ENCODE results near the gene MAPK1.
"Not testable (repeated sequence)": the region's sequence is repeated elsewhere in the genome, so short reads cannot be mapped to it uniquely, and the experiment has no call there.

MAPK1 gene

GRCh38 chr22:21881841-21882753, 14.7 kb upstream of the MAPK1 start:
- no peak for DNase-seq (ENCODE audit: low read depth)

GRCh38 chr22:21876486-21877176, 9.2 kb upstream of the MAPK1 start:
- no peak for DNase-seq (ENCODE audit: low read depth)

- not testable (repeated sequence) for DNase-seq (ENCODE audit: low read depth)
Measured at GRCh38 chr22:21874953-21875352, 7.5 kb upstream of the MAPK1 start.

DNA sequence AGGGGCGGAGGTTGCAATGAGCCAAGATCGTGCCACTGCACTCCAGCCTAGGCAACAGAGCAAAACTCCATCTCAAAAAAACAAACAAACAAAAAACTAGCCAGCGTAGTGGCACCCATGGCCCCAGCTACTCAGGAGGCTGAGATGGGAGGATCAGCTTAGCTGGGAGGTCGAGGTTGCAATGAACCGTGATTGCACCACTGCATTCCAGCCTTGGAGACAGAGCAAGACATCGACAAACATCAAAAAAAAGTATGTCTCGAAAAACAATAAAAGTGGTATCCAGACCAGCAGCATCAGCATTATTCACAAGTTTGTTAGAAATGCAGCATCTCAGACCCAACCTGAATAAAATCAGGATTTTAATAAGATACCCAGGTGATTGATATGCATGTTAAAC, 6.2 kb upstream of the MAPK1 start:
- DNase-seq (ENCODE audit: low read depth), result no peak

GRCh38 chr22:21872741-21873140, 5.3 kb upstream of the MAPK1 start:
- not testable (repeated sequence) for DNase-seq (ENCODE audit: low read depth)

GRCh38 chr22:21868651-21869050, 1.2 kb upstream of the MAPK1 start:
- DNase-seq (ENCODE audit: low read depth), result no peak

GRCh38 chr22:21866833-21867527, 465 bp downstream of the MAPK1 start:
- no peak for DNase-seq (ENCODE audit: low read depth)

- no peak for DNase-seq (ENCODE audit: low read depth)
Measured at GRCh38 chr22:21865041-21865440, 2.4 kb downstream of the MAPK1 start.

- DNase-seq (ENCODE audit: low read depth), result no peak
Measured at GRCh38 chr22:21862386-21863245, 4.8 kb downstream of the MAPK1 start.

GRCh38 chr22:21861851-21862250, 5.6 kb downstream of the MAPK1 start:
- no peak for DNase-seq (ENCODE audit: low read depth)

DNA sequence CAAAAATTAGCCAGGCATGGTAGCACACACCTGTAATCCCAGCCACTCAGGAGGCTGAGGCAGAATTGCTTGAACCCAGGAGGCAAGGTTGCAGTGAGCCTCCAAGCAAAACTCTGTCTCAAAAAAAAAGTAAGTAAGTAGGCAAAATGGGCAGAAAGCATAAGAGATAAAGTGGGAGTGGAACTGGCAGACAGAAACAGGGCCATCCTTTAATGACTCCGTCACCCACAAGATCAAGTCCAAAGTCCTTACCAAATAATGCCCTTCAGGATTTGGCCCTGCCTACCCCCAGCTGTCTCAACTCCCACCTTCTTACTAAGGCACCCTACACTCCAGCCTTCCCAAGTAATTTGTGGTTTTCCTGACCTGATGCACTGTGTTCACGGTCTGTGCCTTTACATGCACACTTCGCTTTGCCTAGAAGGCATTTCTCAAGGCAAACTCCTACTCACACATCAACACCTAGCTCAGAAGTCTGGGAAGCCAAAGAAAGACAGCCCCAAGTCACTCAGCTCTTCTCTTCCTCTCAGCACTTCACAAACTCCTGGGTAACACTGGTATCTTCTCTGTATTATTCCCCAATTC, 6.1 kb downstream of the MAPK1 start:
- DNase-seq (ENCODE audit: low read depth), result no peak

GRCh38 chr22:21860491-21861039, 6.9 kb downstream of the MAPK1 start:
- DNase-seq (ENCODE audit: low read depth), result no peak

DNA sequence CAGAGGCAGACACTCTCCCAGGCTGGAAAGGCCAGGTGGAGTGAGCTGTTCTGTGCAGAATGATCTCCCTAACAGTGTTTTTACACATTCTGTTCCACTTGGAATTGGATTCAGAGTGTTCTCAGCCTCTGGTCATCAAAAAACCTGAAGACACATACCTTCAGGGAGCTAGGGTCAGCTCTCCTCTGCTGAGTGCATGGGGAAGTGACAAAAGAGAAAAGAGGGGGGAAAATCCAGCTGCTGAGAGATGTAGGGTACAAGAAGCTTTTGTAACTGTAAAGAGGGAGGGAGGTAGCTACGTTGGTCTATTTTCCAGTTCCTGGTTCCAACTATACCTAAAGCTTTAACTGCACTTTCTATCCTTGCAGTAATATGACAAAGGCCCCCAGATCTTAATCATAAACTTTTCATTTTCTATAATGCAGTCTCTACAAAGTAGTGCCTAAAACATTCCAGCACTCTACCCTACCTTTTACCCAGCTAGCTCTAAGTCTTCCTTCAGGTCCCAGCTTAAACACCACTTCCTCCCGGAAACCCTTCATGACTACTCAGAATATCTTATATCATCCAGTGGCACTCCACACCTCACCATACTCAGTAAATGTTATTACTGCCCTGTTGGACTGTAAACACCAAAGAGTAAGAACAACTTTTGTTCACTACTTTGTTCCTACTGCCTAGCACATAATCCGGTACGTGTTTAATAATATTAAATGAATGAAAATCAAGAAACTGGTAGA, 9.2 kb downstream of the MAPK1 start:
- no peak for DNase-seq (ENCODE audit: low read depth)

DNA sequence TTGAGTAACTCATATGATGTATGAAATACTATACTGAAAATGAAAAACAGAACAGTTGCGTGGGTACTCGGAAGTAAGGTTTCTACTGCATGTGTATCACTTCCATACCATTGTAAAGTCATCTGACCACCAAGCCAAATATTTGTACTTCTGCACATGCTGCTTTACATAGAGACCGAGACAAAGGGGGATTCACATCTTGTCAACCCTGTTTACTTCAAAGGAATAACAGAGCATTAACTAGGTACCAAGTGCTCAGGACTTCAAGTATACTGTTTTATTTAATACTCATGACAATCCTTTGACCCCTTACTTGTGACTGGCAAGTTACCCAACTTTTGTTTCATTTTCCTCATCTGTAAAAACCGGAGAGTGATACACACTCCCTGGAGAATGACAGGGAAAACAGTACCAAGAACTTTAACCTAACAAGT, 9.9 kb downstream of the MAPK1 start:
- no peak for DNase-seq (ENCODE audit: low read depth)

GRCh38 chr22:21856868-21857267, 10.6 kb downstream of the MAPK1 start:
- DNase-seq (ENCODE audit: low read depth), result no peak

GRCh38 chr22:21856197-21856596, 11.2 kb downstream of the MAPK1 start:
- no peak for DNase-seq (ENCODE audit: low read depth)

DNA sequence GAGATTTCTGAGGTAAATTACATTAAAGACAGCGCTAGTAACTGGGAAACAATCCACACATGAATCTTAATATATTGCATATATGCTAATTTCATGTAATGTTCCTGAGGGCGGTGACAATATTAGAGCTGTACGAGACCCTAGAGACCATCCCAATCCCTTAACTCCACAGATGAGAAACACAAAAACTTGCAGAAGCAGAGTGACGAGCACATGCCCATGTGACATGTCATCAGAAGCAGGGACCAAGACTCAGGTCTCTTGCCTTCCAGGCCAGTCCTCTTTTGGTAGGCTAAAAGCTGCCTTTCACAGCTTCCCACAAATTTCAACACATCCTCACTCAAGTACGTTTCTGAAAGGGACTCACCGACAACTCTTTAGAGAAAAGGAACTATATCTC, 11.8 kb downstream of the MAPK1 start:
- no peak for DNase-seq (ENCODE audit: low read depth)

- no peak for DNase-seq (ENCODE audit: low read depth)
Measured at GRCh38 chr22:21850660-21851059, 16.8 kb downstream of the MAPK1 start.

- no peak for DNase-seq (ENCODE audit: low read depth)
Measured at GRCh38 chr22:21849489-21849888, 18.0 kb downstream of the MAPK1 start.

- not testable (repeated sequence) for DNase-seq (ENCODE audit: low read depth)
Measured at GRCh38 chr22:21848057-21848456, 19.4 kb downstream of the MAPK1 start.
